Keratinocyte (primary cell): ENCODE results near the gene TPK1. TPM values are rescaled to one million over a fixed set of nuclear protein-coding genes. Genes with fewer than 3 reads are reported as not detected.

Experiments used
- DNase-seq: peaks from one replicate; pipeline ENCODE4 v3.0.0-alpha.2; 2011; ENCODE audit warnings: low read depth, missing footprints, low spot score
- FAIRE-seq: peaks from 2 replicates; lab custom pipeline; 2011; peaks lifted over from hg19 to GRCh38; lab: Jason Lieb, UNC
- H2AFZ ChIP-seq: 2 replicates; pipeline ENCODE4 v1.6.0; 2012; ENCODE audit warnings: low read length, control low read depth, inconsistent platforms; ENCODE audit not compliant: control insufficient read depth
- H3K27ac ChIP-seq: 2 replicates; pipeline ENCODE4 v1.5.1; 2011; ENCODE audit warnings: low read length; ENCODE audit not compliant: control insufficient read depth, insufficient read depth
- H3K27me3 ChIP-seq: 3 replicates; pipeline ENCODE4 v1.6.0; 2011; ENCODE audit warnings: low read length; ENCODE audit not compliant: control insufficient read depth, insufficient read depth; ENCODE audit errors: extremely low read depth
- H3K36me3 ChIP-seq, 2 experiments: 2 replicates in 1 of 2; 3 replicates in 1 of 2; pipeline ENCODE4 v1.5.1; 2011; ENCODE audit warnings: low read length in 2 of 2, mild to moderate bottlenecking in 1 of 2; ENCODE audit not compliant: control insufficient read depth in 2 of 2, insufficient read depth in 2 of 2; ENCODE audit errors: extremely low read depth in 1 of 2
- H3K4me1 ChIP-seq: 3 replicates; pipeline ENCODE4 v1.5.1; 2011; ENCODE audit warnings: low read length; ENCODE audit not compliant: control insufficient read depth, insufficient read depth; ENCODE audit errors: extremely low read depth
- H3K4me2 ChIP-seq: 3 replicates; pipeline ENCODE4 v1.6.0; 2011; ENCODE audit warnings: low read depth, low read length; ENCODE audit not compliant: control insufficient read depth, insufficient read depth; ENCODE audit errors: extremely low read depth
- H3K4me3 ChIP-seq, 3 experiments: fragments of 200-600 bp in 1 of 3; sonication (generic) in 1 of 3; 2 replicates in 2 of 3; 3 replicates in 1 of 3; pipeline ENCODE4 v1.5.1; 2011 to 2016; ENCODE audit warnings: low read length in 3 of 3, mild to moderate bottlenecking in 3 of 3, control low read depth in 2 of 3, inconsistent platforms in 1 of 3, low read depth in 1 of 3, mixed read lengths in 1 of 3, mixed run types in 1 of 3, moderate library complexity in 1 of 3; ENCODE audit not compliant: control insufficient read depth in 2 of 3, insufficient read depth in 2 of 3; ENCODE audit errors: extremely low read depth in 1 of 3
- H3K79me2 ChIP-seq: 2 replicates; pipeline ENCODE4 v1.6.0; 2012; ENCODE audit warnings: low read length; ENCODE audit not compliant: control insufficient read depth, insufficient read depth
- H3K9ac ChIP-seq: 3 replicates; pipeline ENCODE4 v1.6.0; 2011; ENCODE audit warnings: low read length; ENCODE audit not compliant: control insufficient read depth, insufficient read depth; ENCODE audit errors: extremely low read depth
- H3K9me1 ChIP-seq: 3 replicates; pipeline ENCODE4 v1.6.0; 2011; ENCODE audit warnings: low read length; ENCODE audit not compliant: control insufficient read depth, insufficient read depth; ENCODE audit errors: extremely low read depth
- H3K9me3 ChIP-seq: 2 replicates; pipeline ENCODE4 v1.5.1; 2012; ENCODE audit warnings: low read depth, low read length; ENCODE audit not compliant: control insufficient read depth
- H4K20me1 ChIP-seq: 3 replicates; pipeline ENCODE4 v1.6.0; 2011; ENCODE audit warnings: low read length; ENCODE audit not compliant: control insufficient read depth, insufficient read depth; ENCODE audit errors: extremely low read depth
- CTCF ChIP-seq, 3 experiments: IDR thresholded peaks in 1 of 3; conservative IDR thresholded peaks in 1 of 3; optimal IDR thresholded peaks in 1 of 3; 2 replicates in 2 of 3; 3 replicates in 1 of 3; pipeline versions ENCODE3 to v1.5.1; 2011; ENCODE audit warnings: low read length in 3 of 3, mild to moderate bottlenecking in 3 of 3, moderate library complexity in 2 of 3, control low read depth in 1 of 3, inconsistent platforms in 1 of 3; ENCODE audit not compliant: insufficient read depth in 2 of 3; ENCODE audit errors: extremely low read depth in 1 of 3
- EZH2 ChIP-seq: IDR thresholded peaks from one replicate; pipeline ENCODE4 v1.6.1; 2012; ENCODE audit warnings: inconsistent platforms, mild to moderate bottlenecking, low read length, moderate library complexity
- dilution Hi-C: fragments of 300-500 bp; cut with MboI; formaldehyde crosslinking; loops from one replicate; pipeline ENCODE4 v1.7.0; 2020; ENCODE audit warnings: low sequenced_read_pairs; ENCODE audit not compliant: extremely low pct_ligation_motif_present
- polyA plus RNA-seq, 5 experiments: library from polyadenylated mRNA; depleted of rRNA in 3 of 5; stranded (reverse) in 3 of 5; stranded (forward) in 1 of 5; unstranded in 1 of 5; fragments of >200 nt; gene quantifications; 1 replicate in 1 of 5; 2 replicates in 3 of 5; 3 replicates in 1 of 5; pipeline versions ENCODE4 v1.2.1 to v1.2.3, GENCODE V29; 2011 to 2012; ENCODE audit warnings: missing spikeins in 2 of 5, low read depth in 1 of 5, low replicate concordance in 1 of 5

TPK1 gene
- polyA plus RNA-seq, 1 donor (not counting 4 experiments of a cell fraction or from before 2014, with no cell fraction given) = 1.9 TPM

GRCh38 chr7:144853542-144853941 lies 17.7 kb upstream of the TPK1 start:
- H3K4me2 ChIP-seq = peak overlapping the region; percentile 74
- peak; percentile 38 for DNase-seq
- H3K4me3 ChIP-seq = peak overlapping the region in 1 of 3 experiments; percentile 41

GRCh38 chr7:144848078-144848477 lies 12.2 kb upstream of the TPK1 start:
- dilution Hi-C loops = no loop called here
- DNase-seq = no peak
- no peaks in the 10 kb centered on the region for H3K9me1 ChIP-seq
- no peak overlapping the region for H3K9ac ChIP-seq
- no peaks in the 10 kb centered on the region for H3K27me3 ChIP-seq
- no peaks in the 10 kb centered on the region for H4K20me1 ChIP-seq
- no peak overlapping the region for H3K4me3 ChIP-seq
- no peak overlapping the region for H2AFZ ChIP-seq
- H3K9me3 ChIP-seq = no peaks in the 10 kb centered on the region
- H3K4me1 ChIP-seq = no peaks in the 10 kb centered on the region
- H3K4me2 ChIP-seq = no peak overlapping the region
- no peaks in the 10 kb centered on the region for H3K79me2 ChIP-seq
- TF ChIP-seq CTCF (optimal IDR thresholded peaks at IDR 0.05 in 1 of 3, IDR thresholded peaks at IDR 0.05 in 1 of 3, conservative IDR thresholded peaks at IDR 0.05 in 1 of 3; ENCODE audit: extremely low read depth in 1 of 3, insufficient read depth in 2 of 3, low read length in 3 of 3) = no peak
- TF ChIP-seq EZH2 = no peak
- H3K27ac ChIP-seq = no peak overlapping the region
- H3K36me3 ChIP-seq = no peaks in the 10 kb centered on the region
- no peak for FAIRE-seq

More at GRCh38 chr7:144853542-144853941, 17.7 kb upstream of the TPK1 start:
- FAIRE-seq = peak; percentile 32
- Histone ChIP-seq H3K79me2 (no peaks in the 10 kb centered on the region), H3K27me3 (no peaks in the 10 kb centered on the region), H3K9ac (no peak overlapping the region), H3K27ac (no peak overlapping the region), H3K4me1 (no peaks in the 10 kb centered on the region), H3K9me3 (no peaks in the 10 kb centered on the region), H3K9me1 (no peaks in the 10 kb centered on the region), H3K36me3 (no peaks in the 10 kb centered on the region), H4K20me1 (no peaks in the 10 kb centered on the region), H2AFZ (peak overlapping the region; percentile 81)
- dilution Hi-C loops = no loop called here
- no peak for TF ChIP-seq CTCF (optimal IDR thresholded peaks at IDR 0.05 in 1 of 3, IDR thresholded peaks at IDR 0.05 in 1 of 3, conservative IDR thresholded peaks at IDR 0.05 in 1 of 3; ENCODE audit: extremely low read depth in 1 of 3, insufficient read depth in 2 of 3, low read length in 3 of 3)
- TF ChIP-seq EZH2 = no peak
